Activated T-cell treated with anti-CD3 and anti-CD28 coated beads, Interleukin-2, amount 50 U/mL, for 48 hours (primary cell): ENCODE results near the gene CHST2.

Source experiments
- DNase-seq, 2 experiments: peaks; one replicate each; pipeline ENCODE4 v3.0.0-alpha.2; 2020

CHST2 gene

DNA sequence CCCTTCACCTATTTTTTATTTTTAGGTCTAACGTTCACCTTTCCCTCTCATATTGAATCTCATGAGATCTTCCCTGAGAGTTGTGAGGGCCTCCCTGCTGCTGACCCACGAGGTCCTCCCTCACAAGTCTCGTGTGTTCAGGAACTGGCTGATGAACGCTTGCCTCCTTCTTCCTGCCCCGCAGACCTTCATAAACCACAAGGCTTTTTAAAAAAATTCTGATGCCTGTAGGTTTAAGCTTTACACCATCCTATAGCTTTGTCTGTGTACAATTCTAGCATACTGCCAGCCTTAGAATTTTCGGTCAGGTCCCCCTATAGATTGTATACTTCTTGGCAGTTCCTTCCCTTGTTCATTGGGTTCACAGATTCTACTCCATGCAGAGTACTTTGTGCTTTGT is 50.5 kb downstream of the CHST2 start:
- DNase-seq: no peak

DNA sequence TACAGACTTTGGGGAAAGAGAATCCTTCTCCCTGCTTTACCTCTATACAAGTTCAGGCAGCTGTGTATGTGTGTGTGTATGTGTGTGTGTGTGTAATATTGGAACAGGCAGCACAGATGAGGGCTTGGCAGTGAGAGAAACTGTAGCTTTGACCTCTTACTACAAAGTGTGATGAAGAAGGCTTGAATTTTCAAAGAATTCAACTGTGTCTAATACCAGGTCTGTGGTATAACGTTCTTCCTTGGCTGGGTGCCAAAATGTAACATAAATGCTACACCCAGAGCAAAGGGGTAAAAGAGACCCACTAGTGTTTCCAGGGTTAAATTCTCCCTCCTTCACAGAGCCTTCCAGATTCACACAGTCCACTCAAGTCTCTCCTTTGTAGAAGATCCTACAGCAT is 51.1 kb downstream of the CHST2 start:
- no peak for DNase-seq

GRCh38 chr3:143171141-143171980 is 51.8 kb downstream of the CHST2 start:
- no peak for DNase-seq

DNA sequence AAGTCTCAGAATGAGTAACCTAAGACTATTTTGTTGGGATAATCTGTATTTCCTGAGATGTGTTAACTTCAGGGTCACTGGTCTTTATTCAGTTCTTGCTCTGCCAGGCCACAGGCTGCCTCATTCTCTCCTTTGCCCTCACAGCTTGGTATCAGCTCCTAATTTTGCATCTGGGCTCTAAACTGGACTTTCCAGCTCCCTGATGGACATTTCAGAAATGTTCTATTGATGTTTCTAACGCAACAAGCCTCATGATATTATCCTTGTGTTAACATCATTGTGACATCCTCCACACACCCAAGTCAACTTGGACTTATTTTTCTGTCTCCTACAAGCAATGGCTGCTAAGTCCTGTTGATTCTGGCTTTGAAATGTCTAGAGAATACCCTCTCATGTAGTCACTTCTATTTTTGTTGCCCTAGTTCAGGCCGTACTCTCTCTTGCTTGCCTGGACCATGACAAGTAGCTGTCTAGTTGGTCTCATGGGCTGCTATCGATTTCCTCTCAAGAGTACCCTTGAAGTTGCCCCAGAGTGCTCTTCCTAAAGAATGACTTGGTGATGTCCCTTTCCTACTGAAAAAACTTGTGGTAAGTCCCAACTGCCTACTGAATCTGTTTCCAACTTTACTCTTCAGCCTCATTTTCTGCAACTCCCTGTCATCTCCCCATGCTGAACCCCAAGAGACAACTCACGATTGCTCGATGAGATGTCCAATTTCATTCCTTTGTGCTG is 52.7 kb downstream of the CHST2 start:
- no peak for DNase-seq

DNA sequence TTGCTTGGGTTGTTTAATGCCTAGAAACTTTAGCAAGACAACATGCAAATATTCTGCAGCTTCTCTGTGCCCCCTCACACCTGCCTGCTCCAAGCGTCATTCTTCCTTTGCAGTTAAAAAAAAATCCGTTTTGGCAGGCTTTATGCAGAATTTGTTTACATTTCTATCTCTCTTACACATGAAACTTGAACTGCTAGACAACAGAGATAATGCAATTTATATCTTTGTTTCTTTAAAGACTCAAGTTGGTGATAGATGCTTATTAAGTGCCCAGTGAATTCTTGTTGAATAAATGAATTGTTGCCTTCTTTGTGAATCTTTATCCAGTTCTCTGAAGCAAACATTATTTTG is 53.2 kb downstream of the CHST2 start:
- no peak for DNase-seq

DNA sequence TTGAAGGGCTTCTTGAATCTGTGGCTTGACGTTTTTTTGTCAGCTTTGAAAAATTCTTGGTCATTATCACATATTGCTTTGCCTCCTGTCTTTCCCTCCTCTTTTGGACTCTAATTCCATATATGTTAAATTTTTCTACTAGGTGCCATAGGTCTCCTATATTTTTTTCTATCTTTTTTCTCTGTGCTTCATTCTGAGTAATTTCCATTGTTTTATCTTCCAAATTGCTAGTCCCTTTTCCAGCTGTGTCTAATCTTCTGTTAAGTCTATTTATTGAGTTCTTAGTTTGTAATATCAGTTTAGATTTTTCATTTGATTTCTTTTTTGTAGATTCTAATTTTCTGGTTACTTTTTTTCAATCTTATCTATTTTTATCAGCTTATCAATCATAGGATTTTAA is 53.7 kb downstream of the CHST2 start:
- DNase-seq: no peak
